ENCODE data around the gene MYCBP2. TPM values are rescaled to one million over a fixed set of nuclear protein-coding genes. Genes with fewer than 3 reads are reported as not detected.
A peak's percentile ranks its signal among the peaks of the same experiment; 100 is the strongest.

The MYCBP2 gene
- total RNA-seq, 1 donor from 2014 or later: 91.6 TPM

DNA sequence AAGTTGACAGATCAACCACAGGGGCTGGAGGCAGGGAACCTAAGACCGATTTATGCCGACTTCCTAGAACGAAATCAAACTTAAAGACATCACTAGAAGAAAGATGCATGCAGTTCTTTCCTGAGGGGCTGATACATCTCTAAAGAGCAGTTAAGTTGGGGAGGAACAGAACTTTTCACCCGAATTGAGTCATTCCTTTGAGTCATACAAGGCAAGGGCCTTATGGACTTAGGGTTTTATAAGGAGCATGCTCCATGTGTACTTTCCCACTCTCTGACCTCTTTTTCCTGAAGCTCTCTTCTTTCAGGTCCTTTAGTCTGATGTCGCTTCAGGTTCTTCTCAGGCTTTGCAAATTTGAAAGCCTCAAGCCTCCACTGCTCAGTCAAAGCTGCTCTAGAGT, 292.0 kb downstream of the MYCBP2 start:
- no peak for ATAC-seq
- Histone ChIP-seq H3K27me3 (ENCODE audit: low read depth) (no peaks in the 10 kb centered on the region), H3K36me3 (no peaks in the 10 kb centered on the region), H3K4me1 (no peaks in the 10 kb centered on the region), H3K27ac (no peak overlapping the region), H3K9me3 (no peaks in the 10 kb centered on the region), H3K4me3 (no peak overlapping the region)
- no peak for DNase-seq
- intact Hi-C loops (cut with DNase I): no loop called here
- TF ChIP-seq CTCF (IDR thresholded peaks at IDR 0.05): no peak

- DNase-seq (no peak), ATAC-seq (no peak)
- Histone ChIP-seq H3K27me3 (ENCODE audit: low read depth) (no peaks in the 10 kb centered on the region), H3K4me3 (no peak overlapping the region), H3K27ac (no peak overlapping the region), H3K9me3 (no peaks in the 10 kb centered on the region), H3K4me1 (no peaks in the 10 kb centered on the region), H3K36me3 (no peaks in the 10 kb centered on the region)
- intact Hi-C loops (cut with DNase I): no loop called here
- no peak for TF ChIP-seq CTCF (IDR thresholded peaks at IDR 0.05)
Measured at GRCh38 chr13:77033717-77034302, 293.1 kb downstream of the MYCBP2 start.

- ATAC-seq (no peak), DNase-seq (no peak)
- no peak overlapping the region for H3K4me3 ChIP-seq
- no peaks in the 10 kb centered on the region for H3K36me3 ChIP-seq
- H3K9me3 ChIP-seq: no peaks in the 10 kb centered on the region
- H3K27ac ChIP-seq: no peak overlapping the region
- no peak for TF ChIP-seq CTCF (IDR thresholded peaks at IDR 0.05)
- intact Hi-C loops (cut with DNase I): no loop called here
- no peaks in the 10 kb centered on the region for H3K27me3 ChIP-seq (ENCODE audit: low read depth)
- H3K4me1 ChIP-seq: peaks cover 9% of the 10 kb centered on the region
Measured at GRCh38 chr13:77031656-77032243, 295.1 kb downstream of the MYCBP2 start.

- intact Hi-C loops (cut with DNase I): no loop called here
- Histone ChIP-seq H3K4me1 (peaks cover 23% of the 10 kb centered on the region), H3K9me3 (no peaks in the 10 kb centered on the region), H3K27me3 (ENCODE audit: low read depth) (no peaks in the 10 kb centered on the region), H3K27ac (no peak overlapping the region), H3K4me3 (no peak overlapping the region), H3K36me3 (no peaks in the 10 kb centered on the region)
- ATAC-seq (no peak), DNase-seq (no peak)
- TF ChIP-seq CTCF (IDR thresholded peaks at IDR 0.05): no peak
Measured at GRCh38 chr13:77029436-77029835, 297.5 kb downstream of the MYCBP2 start.

DNA sequence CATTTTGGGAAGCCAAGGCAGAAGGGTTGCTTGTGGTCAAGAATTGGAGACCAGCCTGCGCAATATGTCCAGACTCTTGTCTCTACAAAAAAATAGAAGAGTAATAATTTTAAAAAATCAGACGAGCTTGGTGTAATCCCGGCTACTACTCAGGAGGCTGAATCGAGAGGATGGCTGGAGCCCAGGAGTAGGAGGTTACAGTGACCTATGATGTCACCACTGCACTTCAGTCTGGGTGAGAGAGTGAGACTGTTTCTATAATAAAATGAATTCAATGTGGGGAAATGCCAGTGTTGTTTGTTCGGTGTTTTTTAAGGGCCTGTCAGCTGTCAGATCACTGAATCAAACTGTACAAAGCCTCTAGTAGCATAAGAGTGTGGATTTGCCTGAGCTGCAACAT, 298.7 kb downstream of the MYCBP2 start:
- DNase-seq (no peak), ATAC-seq (peak in 1 of 2 donors; percentile 45)
- H3K9me3 ChIP-seq: no peaks in the 10 kb centered on the region
- H3K4me1 ChIP-seq: peaks cover 35% of the 10 kb centered on the region
- TF ChIP-seq CTCF (IDR thresholded peaks at IDR 0.05): no peak
- no peak overlapping the region for H3K27ac ChIP-seq
- intact Hi-C loops (cut with DNase I): no loop called here
- no peak overlapping the region for H3K4me3 ChIP-seq
- no peaks in the 10 kb centered on the region for H3K27me3 ChIP-seq (ENCODE audit: low read depth)
- no peaks in the 10 kb centered on the region for H3K36me3 ChIP-seq
